Thymus (tissue), 11 donors: ENCODE measurements around the gene PLXNA1. TPM values are rescaled to one million over a fixed set of nuclear protein-coding genes. Genes with fewer than 3 reads are reported as not detected.

Source experiments
- DNase-seq, 9 donors: peaks; one replicate each; pipeline ENCODE4 v3.0.0-alpha.2; 2013; ENCODE audit warnings: low spot score in 9 of 9, low read depth in 6 of 9, missing footprints in 1 of 9
- H3K27ac ChIP-seq, 2 donors: one replicate each; pipeline ENCODE4 v1.5.1; 2013; ENCODE audit warnings: control low read depth in 1 of 2, low read depth in 1 of 2, low read length in 1 of 2, mild to moderate bottlenecking in 1 of 2, moderate library complexity in 1 of 2
- H3K27me3 ChIP-seq, 2 donors: one replicate each; pipeline ENCODE4 v1.5.1; 2013; ENCODE audit warnings: low read length in 1 of 2; ENCODE audit not compliant: control insufficient read depth in 2 of 2, insufficient read depth in 1 of 2
- H3K36me3 ChIP-seq, 2 donors: one replicate each; pipeline ENCODE4 v1.5.1; 2013; ENCODE audit warnings: low read length in 1 of 2, mild to moderate bottlenecking in 1 of 2, moderate library complexity in 1 of 2; ENCODE audit not compliant: control insufficient read depth in 2 of 2, insufficient read depth in 2 of 2
- H3K4me1 ChIP-seq, 2 donors: one replicate each; pipeline ENCODE4 v1.5.1; 2013; ENCODE audit warnings: low read length in 2 of 2; ENCODE audit not compliant: control insufficient read depth in 2 of 2, insufficient read depth in 2 of 2
- H3K4me3 ChIP-seq, 2 donors: one replicate each; pipeline ENCODE4 v1.5.1; 2013; ENCODE audit warnings: low read length in 2 of 2, control low read depth in 1 of 2, mild to moderate bottlenecking in 1 of 2
- H3K9me3 ChIP-seq, 2 donors: one replicate each; pipeline ENCODE4 v1.5.1; 2013; ENCODE audit warnings: low read length in 1 of 2, mild to moderate bottlenecking in 1 of 2; ENCODE audit not compliant: control insufficient read depth in 2 of 2, insufficient read depth in 1 of 2
- WGBS: extraction: QIAGEN DNeasy Blood & Tissue Kit; methylation state at CpG from one replicate; pipeline ENCODE4 v1.1.7; 2013; 5-methylcytosine and 5-hydroxymethylcytosine counted together
- polyA plus RNA-seq: library from polyadenylated mRNA; stranded (reverse); fragments of 200-250 nt; gene quantifications from one replicate; pipeline ENCODE4 v1.2.3, GENCODE V29; 2013
- total RNA-seq: library from RNA; stranded (reverse); fragments of 120-200 nt; gene quantifications from one replicate; pipeline ENCODE4 v1.2.4, GENCODE V29; 2013
- donor health status: healthy.

Gene PLXNA1
- total and polyA plus RNA-seq, 2 donors, result 7.6 to 9.6 TPM

DNA sequence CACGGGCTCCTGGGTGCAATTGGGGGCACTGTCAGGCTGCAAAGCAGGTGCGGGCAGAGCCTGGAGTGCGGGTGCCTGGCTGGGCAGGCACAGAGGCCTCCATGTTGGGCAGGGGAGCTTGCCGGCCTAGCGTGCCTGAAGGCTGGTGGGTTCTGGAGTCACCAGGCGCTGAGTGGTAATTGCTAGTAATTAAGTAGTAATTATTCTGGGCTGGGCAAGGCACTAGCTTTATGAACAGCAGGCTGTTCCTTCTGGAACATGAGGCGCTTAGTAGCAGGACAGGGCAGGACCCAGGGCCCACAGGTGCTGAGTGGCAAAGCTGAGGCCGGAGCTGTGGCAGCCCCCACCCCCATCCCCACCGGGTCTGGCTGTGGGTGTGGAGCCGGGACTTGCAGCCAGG lies 25.3 kb downstream of the PLXNA1 start:
- no peaks in the 10 kb centered on the region for H3K27me3 ChIP-seq
- DNase-seq, result no peak
- no peak overlapping the region for H3K27ac ChIP-seq
- no peak overlapping the region for H3K4me3 ChIP-seq
- peaks cover 3 to 9% of the 10 kb centered on the region in 2 donors for H3K36me3 ChIP-seq
- WGBS, result 95% methylated on average over 10 of the region's 10 CpGs
- H3K9me3 ChIP-seq, result no peaks in the 10 kb centered on the region
- peaks cover 0 to 6% of the 10 kb centered on the region in 2 donors for H3K4me1 ChIP-seq

DNA sequence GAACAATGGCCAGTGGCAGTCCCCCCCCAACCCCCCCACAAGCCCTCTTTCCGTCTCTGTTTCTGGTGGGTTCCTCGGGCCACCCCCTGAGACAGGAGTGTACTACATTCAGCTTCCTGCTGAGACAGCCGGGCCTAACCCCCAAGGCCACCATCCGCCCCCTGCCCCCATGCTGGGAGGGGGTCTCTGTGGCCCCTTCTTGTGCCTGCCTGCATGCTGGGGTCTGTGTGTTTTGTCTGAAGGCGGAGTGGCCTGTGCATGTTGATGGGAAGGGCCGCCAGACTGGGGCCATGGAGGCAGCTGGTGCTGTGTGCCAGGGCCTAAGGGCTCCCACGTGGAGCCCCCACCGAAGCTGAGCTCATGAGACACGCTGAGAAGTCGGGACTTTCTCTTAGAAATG lies 26.6 kb downstream of the PLXNA1 start:
- Histone ChIP-seq H3K36me3 (peaks cover 3 to 4% of the 10 kb centered on the region in 2 donors), H3K9me3 (no peaks in the 10 kb centered on the region), H3K27ac (no peak overlapping the region), H3K27me3 (no peaks in the 10 kb centered on the region), H3K4me3 (no peak overlapping the region), H3K4me1 (no peaks in the 10 kb centered on the region)
- DNase-seq, result no peak
- 94% methylated on average over 10 of the region's 10 CpGs for WGBS

DNA sequence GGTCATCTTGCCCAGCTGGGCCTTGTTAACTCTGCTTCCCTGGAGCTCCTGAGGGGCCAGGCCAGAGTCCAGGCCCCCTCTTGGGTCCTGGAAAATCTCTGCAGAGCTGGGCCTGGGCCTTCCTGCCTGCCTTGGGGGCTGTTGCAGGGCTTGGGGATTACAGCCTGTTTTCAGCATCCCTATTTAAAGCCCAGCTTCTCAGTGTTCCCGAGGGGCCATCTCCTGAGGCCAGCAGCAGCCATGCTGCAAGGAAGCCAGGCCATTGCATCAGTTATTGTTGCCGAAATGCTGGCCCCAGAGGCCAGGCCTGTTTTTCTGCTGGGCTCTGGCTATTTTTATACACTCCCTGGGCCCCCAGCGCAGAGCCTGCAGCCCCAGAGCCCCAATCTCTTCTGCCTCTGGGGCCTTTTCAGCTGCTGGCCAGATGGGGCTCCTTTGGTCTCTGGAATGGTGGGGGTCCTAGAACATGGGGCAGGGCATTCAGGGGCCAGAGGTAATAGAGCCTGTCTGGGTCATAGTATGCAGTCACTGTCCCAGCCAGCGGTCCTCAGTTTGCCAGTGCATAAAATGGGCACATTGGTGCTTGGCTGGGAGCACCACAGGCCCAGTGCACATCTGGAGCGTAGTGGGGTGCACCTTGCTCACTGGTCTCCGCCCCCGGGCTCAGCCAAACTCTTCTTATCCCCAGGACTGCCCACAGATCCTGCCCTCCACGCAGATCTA lies 28.5 kb downstream of the PLXNA1 start:
- WGBS, result 96% methylated on average over 8 of the region's 8 CpGs
- DNase-seq, result no peak
- peaks cover 4 to 8% of the 10 kb centered on the region in 2 donors for H3K36me3 ChIP-seq
- no peak overlapping the region for H3K4me3 ChIP-seq
- no peak overlapping the region for H3K27ac ChIP-seq
- H3K9me3 ChIP-seq, result no peaks in the 10 kb centered on the region
- no peaks in the 10 kb centered on the region for H3K4me1 ChIP-seq
- no peaks in the 10 kb centered on the region for H3K27me3 ChIP-seq

DNA sequence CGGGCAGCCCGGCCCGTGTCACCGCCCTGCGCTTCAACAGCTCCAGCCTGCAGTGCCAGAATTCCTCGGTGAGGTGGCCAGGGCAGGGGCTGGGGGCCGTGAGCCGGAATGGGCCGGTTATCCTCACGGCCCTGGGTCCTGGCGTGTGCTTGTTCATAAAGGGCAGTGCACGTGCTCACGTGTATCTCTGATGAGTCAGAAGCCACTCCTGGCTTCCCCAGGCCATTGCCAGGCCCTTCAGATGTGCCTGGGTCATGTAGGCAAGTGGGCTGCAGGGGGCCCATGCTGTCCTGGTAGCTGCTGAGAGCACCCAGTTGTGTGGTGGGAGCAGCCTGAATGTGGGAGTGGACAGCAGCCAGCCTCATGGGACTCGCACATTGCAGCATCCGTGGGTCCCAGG lies 29.2 kb downstream of the PLXNA1 start:
- H3K4me1 ChIP-seq, result no peaks in the 10 kb centered on the region
- no peaks in the 10 kb centered on the region for H3K9me3 ChIP-seq
- peaks cover 6 to 10% of the 10 kb centered on the region in 2 donors for H3K36me3 ChIP-seq
- no peaks in the 10 kb centered on the region for H3K27me3 ChIP-seq
- WGBS, result 98% methylated on average over 15 of the region's 15 CpGs
- no peak for DNase-seq
- no peak overlapping the region for H3K4me3 ChIP-seq
- no peak overlapping the region for H3K27ac ChIP-seq

DNA sequence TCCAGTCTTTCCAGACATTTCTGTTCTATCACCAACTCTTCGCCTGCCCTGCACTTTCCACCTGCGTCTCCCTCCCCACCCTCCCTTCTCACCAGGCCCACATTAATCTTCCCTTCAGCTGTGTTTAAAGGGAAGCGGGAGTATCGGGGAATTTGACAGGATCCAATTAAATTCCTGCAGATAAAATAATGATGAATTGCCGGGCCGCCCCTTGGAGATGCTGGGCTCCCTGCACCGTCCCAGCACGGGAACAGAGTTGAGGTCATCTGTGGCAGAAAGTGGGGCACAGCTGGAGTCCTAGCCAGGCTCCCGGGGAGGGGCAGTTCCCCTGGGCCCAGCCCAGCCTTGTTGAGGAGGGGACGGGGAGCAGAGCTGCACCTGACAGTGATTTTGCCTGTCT lies 30.3 kb downstream of the PLXNA1 start:
- H3K27ac ChIP-seq, result no peak overlapping the region
- WGBS, result 94% methylated on average over 10 of the region's 10 CpGs
- DNase-seq, result no peak
- no peaks in the 10 kb centered on the region for H3K4me1 ChIP-seq
- H3K27me3 ChIP-seq, result no peaks in the 10 kb centered on the region
- H3K4me3 ChIP-seq, result no peak overlapping the region
- peaks cover 0 to 1% of the 10 kb centered on the region in 2 donors for H3K9me3 ChIP-seq
- peaks cover 13 to 20% of the 10 kb centered on the region in 2 donors for H3K36me3 ChIP-seq

GRCh38 chr3:127013758-127014535 lies 31.0 kb downstream of the PLXNA1 start:
- peaks cover 0 to 1% of the 10 kb centered on the region in 2 donors for H3K9me3 ChIP-seq
- WGBS, result 84% methylated on average over 50 of the region's 50 CpGs
- H3K4me3 ChIP-seq, result no peak overlapping the region
- H3K27ac ChIP-seq, result no peak overlapping the region
- H3K36me3 ChIP-seq, result peaks cover 13 to 20% of the 10 kb centered on the region in 2 donors
- H3K27me3 ChIP-seq, result no peaks in the 10 kb centered on the region
- no peak for DNase-seq
- H3K4me1 ChIP-seq, result no peaks in the 10 kb centered on the region

DNA sequence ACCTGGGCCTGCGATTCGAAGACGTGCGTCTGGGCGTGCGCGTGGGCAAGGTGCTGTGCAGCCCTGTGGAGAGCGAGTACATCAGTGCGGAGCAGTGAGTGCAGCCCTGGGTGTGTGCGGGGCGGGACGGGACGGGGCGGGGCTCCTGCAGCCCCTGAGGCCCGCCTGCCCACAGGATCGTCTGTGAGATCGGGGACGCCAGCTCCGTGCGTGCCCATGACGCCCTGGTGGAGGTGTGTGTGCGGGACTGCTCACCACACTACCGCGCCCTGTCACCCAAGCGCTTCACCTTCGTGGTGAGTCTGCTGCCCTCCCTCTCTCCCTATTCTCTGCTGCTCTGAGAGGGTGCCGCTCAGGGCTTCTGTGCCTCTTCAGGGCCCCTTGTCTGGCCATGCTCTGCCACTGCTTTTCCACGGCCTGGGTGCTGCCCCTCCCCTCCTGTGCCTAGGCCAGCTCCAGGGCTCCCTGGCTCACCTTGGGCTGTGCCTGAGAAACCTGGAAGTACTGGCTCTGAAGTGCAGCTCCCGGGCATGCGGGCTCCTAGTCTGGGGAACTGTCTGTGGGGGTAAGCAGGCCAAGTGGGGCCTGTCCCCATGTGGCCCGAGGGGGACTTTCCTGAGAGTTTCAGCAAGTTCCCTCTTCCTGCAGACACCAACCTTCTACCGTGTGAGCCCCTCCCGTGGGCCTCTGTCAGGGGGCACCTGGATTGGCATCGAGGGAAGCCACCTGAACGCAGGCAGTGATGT lies 31.8 kb downstream of the PLXNA1 start:
- no peak overlapping the region for H3K27ac ChIP-seq
- H3K4me3 ChIP-seq, result no peak overlapping the region
- peaks cover 13 to 23% of the 10 kb centered on the region in 2 donors for H3K36me3 ChIP-seq
- no peaks in the 10 kb centered on the region for H3K4me1 ChIP-seq
- 90% methylated on average over 35 of the region's 35 CpGs for WGBS
- peaks cover 0 to 1% of the 10 kb centered on the region in 2 donors for H3K9me3 ChIP-seq
- H3K27me3 ChIP-seq, result no peaks in the 10 kb centered on the region
- no peak for DNase-seq

DNA sequence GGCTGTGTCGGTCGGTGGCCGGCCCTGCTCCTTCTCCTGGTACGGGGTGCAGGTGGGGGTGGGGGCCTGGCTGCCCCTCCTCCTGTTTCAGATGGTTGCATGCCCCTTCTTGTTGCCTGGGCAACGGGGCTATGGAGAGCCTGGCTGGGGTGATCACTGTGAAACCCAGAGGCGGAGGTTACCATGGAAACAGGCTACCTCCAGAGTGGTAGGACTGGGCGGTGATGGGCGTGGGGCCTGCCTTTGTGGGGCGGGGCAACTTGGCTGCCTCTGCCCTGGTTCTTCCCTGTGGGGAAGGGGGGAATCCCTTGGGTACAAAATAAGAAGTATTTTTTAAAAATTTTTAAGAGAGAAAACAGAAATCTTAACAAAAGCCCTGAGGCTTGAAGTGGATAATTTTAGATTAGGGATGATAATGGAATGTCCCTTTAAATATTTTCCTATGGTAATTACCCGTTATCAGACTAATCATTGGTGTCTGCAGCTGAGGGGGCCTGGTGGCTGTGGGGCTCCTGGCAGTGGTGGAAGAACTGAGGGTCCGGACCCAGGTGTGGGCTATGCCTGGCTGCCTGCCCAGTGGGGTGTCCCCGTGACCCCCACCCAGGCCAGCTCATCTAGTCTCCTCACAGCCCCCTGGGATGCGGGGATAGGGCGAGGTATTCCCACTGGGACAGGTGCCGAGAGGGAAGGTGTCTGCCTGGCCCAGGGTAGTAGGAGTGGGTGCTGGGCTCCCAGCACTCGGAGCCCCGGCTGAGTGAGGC lies 32.5 kb downstream of the PLXNA1 start:
- Histone ChIP-seq H3K27me3 (no peaks in the 10 kb centered on the region), H3K4me3 (no peak overlapping the region), H3K36me3 (peaks cover 16 to 20% of the 10 kb centered on the region in 2 donors), H3K4me1 (no peaks in the 10 kb centered on the region), H3K9me3 (peaks cover 0 to 1% of the 10 kb centered on the region in 2 donors), H3K27ac (no peak overlapping the region)
- no peak for DNase-seq
- 95% methylated on average over 17 of the region's 17 CpGs for WGBS
